Embryonic facial prominence (tissue), 1 donor: ENCODE data around the gene ACSL1.
A peak's percentile ranks its signal among the peaks of the same experiment; 100 is the strongest.
"Not testable (repeated sequence)": the region's sequence is repeated elsewhere in the genome, so short reads cannot be mapped to it uniquely, and the experiment has no call there.

Experiments
- DNase-seq: peaks from one replicate; pipeline ENCODE4 v3.0.0-alpha.2; 2016; ENCODE audit errors: extremely low spot score

The ACSL1 gene

DNA sequence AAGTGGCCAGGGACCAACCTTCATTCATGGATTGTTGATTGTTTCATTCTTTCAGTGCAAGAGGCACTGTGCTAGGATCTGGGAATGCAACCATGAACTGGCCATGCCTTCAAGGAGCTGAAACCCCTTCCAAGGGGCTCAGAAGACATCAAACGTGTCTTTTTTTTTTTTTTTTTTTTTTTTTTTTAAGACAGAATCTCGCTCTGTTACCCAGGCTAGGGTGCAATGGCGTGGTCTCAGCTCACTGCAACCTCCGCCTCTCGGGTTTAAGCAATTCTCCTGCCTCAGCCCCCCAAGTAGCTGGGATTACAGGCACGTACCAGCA is 13.3 kb upstream of the ACSL1 start:
- not testable (repeated sequence) for DNase-seq

DNA sequence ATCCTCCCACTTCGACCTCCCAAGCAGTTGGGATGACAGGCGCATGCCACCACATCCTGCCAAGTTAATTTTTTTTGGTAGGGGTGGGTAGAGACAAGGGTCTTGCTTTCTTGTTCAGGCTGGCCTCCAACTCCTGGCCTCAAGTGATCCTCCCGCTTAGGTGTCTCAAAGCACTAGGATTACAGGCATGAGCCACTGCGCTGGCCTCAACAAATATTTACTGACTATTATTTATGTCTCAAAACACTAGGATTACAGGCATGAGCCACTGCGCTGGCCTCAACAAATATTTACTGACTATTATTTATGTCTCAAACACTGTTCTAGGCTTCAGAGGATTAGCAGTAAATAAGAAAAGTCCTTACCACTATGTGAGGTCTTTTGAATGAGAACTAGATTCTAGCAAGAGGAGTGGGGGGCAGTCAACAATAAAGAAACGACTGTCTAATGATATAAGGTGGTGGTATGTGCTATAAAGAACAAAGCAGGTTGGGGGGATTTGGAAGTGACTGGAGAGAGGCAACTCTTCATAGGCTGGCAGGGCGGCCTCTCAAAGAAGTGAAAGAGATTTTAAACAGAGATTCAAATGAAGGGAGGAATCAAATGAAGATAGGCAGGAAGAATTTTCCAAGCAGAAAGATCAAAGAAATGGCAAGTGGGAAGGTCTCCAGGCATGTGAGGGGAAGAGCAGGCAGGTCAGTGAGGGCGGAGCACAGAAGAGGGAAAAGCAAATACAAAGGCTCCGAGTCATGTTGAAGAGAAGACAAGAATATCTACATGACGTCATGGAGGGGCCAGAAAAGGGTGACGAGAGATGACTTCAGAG is 12.7 kb upstream of the ACSL1 start:
- DNase-seq: no peak

DNA sequence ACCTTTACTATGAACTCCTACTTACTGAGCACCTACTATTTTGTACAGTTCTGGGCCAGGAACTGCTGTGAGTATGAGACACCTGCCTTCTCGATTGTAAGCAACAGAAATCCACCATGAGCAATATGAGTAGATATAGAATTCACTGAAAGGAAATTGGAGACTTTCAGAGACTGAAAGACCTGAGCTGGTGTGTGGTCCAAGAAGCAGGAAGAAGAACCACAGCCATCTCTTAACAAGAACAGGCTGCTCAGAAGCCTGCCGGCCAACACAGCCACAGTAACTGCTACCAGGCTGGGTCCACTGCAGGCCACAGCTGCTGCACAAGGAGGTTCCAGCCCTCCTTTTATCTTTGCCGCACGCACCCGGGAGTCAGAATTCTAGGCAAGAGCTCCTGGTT is 10.8 kb upstream of the ACSL1 start:
- DNase-seq: no peak

DNA sequence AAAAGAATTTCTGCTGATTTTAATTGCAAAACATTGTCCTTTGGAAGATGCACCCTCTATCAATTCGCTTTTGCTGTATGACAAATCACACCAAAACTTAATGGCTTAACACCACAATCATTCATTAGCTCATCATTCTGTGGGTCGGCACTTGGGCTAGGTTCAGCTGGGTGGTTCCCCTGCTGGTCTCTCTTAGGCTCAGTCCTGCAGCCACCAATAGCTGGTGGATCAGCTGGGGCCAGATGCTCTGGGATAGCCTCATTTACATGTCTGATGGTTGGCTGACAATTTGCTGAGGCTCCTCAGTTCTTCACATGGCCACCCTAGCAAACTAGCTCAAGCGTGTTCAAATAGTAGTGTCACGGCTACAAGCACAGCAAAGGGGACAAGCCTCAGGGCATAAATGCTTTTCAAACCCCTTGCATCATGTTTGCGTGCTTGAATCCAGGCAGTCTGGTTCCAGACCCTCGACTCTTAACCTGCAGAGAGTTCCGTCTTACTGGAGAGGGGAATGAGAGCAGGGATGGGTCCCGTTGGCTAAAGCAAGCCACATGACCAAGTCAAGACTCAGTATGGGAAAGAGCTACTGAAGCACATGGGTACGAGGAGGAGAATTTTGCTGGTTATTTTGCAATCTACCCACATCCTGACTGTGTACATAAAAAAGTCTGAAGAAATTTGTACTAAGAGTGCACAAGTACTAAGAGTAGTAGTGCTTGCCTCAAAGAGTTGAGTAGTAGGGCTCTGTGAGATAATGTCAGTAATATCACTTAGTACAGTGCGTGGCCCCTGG is 7.5 kb upstream of the ACSL1 start:
- no peak for DNase-seq

DNA sequence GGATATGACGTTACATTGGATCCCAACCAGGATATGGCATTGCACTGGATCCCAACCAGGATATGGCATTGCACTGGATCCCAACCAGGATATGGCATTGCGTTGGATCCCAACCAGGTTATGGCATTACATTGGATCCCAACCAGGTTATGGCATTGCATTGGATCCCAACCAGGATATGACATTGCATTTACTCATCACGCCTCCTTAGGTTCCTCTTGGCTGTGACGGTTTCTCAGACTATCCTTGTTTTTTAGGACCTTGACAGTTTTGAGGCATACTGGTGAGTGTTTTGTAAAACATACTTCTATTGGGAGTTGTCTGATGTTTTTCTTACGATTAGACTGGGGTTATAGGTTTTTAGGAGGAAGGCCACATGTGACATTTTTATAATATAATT is 5.4 kb upstream of the ACSL1 start:
- DNase-seq: no peak

DNA sequence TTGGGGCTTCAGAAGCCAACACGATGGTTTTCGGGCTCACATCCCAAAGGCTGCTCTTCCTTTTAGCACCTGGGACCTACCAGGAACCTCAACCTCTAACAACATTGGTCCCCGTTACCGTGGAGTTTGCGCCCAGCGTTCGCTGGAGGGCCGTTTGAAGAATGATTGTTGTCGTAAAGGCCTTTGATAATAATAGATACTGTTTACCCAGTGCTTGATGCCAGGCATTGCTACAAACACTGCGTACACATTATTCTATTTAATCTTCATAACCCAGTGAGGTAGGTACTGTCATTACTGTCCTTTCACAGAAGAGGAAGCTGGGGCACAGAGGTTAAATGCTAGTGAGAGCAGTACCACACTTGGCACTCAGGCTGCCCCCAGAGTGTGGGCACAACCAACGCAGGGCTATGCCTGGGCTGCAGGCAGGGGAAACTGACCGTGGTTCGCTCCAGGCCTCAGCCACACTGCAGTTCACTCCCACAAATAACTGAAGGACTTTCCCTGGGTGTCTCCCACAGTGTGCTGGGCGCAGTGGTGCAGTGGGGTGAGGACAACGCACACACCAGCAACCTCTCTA is 1.0 kb upstream of the ACSL1 start:
- no peak for DNase-seq

DNA sequence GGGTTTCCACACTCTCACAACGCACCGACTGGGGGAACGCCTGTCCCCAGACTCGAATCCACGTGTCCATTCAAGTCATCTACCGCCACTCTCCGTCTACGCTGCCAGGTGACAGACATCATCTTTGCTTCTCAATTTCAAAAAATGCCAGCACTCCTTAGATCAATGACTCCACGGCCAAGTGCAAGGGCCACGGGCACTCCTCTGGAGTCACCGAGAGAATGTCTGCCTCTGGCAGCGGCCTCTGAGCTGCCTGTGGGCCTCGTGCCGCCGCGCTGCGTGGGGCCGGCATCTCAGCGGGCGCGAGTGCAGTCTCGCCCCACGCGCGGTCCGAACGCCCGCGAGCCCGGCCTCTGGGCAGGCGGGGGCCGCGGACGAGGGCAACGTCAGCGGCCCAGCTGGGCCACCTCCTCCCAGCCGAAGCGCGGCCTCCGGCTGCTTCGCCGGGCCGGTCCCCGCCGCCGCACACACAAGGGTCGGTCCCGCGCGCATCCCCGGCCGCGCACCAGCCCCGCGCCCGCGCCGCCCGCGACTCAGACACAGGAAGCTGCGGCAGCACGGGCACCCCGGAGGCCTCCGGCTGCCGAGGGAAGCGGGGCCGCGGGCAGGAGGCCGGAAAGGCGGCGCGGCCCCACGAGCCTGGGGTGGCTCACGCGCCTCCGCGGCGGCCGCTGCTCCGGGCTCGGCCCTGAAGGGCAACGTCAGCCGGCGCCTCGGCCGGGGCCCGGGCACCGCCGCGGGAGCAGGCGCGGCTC is 450 bp downstream of the ACSL1 start:
- no peak for DNase-seq

DNA sequence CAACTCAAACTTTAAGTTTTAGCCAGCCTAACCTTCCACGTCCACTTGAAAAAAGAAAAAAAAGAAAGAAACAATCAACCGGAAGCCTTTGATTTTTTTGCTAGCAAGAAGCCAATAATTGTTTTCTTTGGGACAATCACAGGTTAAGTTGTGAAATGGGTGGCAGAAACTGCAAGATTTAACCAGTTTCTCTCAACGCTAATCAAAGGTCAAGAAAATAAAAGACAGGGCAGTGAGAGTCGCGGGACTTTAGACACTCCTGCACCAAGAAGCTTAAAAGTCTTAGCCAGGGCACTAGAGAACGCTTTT is 1.0 kb downstream of the ACSL1 start:
- DNase-seq: no peak

DNA sequence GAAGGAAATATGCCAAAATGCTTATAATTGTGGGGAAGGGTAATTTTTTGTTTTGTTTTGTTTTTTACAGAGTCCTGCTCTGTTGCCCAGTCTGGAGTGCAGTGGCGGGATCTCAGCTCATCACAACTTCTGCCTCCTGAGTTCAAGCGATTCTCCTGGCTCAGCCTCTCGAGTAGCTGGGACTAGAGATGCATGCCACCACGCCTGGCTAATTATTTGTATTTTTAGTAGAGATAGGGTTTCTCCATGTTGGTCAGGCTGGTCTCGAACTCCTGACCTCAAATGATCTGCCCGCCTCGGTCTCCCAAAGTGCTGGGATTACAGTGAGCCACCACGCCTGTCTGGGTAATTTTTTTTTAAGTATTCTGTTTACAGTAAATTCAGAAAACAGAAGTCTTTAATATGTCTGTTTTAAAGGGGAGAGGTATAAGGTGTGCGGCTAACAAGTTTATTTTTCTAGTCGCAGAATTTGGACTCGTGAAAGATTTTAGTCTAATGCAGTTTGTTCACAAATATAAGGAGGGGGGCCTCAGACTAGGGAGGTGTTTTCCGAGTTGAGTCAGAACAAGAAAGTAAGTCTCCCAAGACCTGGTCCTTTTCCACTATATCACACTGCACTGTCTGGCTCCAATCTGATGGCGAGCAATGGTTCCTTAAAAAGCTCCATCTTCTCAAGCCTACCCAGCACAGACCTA is 1.5 kb downstream of the ACSL1 start:
- DNase-seq: no peak

DNA sequence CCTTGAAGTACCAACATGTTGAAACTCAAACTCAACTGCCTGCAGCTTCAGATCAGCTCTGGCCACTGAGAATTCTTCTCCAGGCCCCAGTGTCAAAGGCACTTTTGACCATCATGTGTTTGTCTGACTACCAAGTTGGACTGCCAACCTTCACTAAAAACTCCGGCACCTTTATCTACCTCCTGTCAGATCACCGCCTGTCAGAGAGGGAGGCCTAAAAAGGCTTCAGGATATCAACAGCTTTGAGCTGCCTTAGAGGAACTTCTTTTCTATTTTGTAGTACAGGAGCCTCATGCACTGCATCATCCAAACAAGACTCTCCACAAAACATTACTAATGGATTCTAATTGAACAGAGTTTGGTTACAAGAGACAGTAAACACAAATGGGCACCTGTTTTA is 2.8 kb downstream of the ACSL1 start:
- DNase-seq: no peak

DNA sequence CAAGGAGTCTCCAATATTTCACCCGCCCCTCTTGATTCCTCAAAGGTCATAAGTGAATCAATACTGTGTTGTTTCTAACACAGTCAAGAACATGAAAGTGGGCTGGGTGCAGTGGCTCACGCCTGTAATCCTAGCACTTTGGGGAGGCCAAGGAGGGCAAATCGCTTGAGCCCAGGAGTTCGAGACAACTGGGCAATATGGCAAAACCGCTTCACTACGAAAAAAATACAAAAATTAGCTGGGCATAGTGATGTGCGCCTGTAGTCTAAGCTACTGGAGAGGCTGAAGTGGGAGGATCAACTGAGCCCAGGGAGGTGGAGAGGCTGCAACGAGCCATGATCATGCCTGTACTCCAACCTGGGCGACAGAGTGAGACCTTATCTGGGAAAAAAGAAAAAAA is 3.4 kb downstream of the ACSL1 start:
- no peak for DNase-seq

DNA sequence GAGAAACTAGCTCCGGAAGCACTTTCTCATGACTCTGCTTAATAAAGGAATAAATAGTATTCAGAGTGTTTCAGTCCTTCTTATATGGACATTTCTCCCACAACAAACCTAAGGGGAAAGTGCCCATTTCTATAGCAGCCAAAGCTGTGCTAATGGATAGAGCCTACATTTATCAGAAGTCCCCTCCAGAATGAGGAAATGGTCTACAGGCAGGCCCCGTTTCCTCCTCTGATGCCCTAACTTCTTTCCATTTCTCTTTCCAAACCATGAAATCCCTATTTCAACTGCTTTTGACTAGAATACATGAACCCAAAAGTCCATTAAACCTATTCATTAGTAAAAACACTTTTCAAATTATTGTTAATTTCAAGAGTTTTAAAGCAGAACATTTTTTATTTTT is 4.5 kb downstream of the ACSL1 start:
- no peak for DNase-seq

DNA sequence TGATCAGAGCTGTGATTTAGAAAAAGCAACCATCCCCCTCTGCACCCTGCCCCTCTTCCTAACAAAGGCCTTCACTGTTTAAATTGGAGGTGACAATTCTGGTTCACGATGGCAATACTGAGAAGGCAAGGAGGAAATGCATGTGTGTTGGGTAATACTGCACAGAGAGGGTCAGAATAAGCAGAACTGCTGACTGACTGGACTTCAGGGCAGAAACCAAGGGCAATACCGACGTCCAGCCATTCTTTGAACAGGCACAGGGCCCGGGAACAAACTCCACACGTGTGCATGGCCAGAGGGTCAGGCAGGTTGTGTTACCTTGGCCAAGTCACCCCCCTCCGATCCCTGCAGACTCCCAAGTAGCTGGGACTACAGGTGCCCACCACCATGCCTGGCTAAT is 6.0 kb downstream of the ACSL1 start:
- no peak for DNase-seq

DNA sequence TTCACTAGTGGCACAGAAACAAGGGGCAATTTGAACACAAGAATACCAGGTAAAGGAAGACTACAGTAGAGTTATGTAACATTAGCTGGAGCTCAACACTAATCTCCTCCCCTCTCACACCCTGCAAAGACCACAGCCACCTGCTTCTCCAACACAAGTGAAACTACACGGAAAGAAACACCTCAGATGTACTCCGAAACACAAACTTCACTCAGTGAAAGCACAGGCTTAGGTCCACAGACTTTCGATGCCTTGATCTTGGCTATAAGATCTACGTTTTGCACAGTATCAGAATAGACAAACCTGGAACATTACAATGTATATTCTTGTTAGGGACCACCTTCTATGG is 7.6 kb downstream of the ACSL1 start:
- DNase-seq: no peak

DNA sequence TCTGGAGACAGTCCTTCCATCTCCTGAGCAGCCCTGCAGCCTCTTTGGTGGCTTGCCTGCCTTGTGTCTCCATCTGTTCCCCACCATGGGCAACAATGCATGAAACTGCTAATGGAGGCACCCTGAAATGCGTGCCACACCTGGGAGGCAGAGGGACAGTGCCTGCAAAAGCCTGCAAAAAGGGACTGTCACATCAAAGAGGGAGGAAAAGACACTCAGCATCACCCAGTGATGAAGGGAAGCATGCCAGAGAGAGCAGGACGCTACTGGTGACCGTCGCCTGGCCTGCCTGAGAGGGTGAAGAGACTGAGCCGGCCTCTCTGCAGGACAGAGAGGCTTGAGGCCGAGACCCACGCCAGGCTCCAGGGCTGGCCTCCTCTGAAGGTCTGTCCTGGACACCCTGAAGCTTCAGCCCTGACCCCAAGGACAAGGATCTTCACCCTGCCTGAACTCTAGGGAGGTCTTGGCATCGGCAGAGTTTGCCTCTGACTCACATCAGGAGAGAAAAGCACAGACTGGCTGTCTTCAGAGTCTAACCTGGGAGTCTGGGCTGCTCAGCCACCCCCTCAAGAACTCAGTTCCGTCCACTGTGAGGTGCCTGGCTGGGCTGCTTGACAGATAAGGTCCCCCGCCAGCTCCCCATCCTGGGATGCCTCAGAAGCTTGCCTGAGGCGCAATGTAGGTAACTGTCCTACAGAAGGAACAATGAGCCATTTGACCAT is 8.1 kb downstream of the ACSL1 start:
- no peak for DNase-seq

DNA sequence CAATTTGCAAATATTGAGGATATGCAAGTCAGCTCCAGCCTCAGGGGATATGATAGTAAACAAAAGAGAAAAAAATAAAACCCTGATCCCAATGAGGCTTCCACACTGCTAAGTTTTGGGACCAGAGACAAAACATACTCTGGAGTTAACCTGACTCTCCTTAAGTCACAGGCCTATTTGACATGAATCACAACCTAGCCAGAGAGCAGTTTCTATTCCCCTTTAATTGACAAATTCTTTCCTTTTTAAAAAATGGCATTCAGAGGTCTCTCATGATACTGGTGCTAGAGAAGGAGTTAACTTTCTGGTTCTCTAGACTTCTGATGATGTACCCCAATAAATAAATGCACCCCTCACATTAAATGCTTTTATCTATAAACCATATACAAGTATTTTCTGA is 8.8 kb downstream of the ACSL1 start:
- no peak for DNase-seq

DNA sequence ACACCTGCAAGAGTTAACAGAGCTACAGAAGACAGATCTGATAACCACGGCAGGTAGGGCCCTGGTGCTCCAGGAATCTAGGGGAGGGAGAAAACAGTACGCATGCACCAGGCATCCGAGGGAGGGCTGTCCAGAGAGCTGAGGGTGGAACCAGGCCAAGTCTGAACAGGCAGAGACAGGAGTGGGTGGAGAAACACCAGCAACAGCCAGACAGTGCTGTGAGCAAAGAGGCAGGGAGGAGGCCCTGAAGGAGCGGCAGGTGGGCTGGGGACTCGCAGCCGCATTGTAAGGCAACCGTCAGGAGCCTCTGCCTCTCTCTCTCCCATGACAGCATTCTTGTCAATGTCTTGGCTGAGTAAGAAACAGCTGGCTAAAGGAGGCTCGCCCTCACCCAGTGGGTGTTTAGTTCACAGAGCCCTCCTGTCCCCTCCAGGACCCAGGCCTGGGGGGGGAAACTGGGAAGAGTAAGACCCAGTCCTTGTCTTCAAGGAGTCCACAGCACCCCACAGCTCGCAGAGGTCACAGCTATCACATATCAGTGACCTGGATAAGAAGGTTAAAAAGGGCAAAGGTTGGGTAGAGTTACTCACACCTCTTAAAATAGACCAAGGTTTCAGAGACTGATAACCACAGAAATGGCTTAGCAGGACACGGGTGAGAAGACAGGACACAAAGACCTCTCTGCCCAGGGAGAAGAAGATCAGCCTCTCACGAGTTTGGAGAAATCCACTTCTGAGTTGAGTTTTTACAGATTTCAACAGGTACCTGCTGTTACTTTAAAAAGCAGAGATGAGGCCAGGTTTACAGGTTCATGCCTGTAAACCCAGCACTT is 10.5 kb downstream of the ACSL1 start:
- DNase-seq: peak; percentile 57

DNA sequence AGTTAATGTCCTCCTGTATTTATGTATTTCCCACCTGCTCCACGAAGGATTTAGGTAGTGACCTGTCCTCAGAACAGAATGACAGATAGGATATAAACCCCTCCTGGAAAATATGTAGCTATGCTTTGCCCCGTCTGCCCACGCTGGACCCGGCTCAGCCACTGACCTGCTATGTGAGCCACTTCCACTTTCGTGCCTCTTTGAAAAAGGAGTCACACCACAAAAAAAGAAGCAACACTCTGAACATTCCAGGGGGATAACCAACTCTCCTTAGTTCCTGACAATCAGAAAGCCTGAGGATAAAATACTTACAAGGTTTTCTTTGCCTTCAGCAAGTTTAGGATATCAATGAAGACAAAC is 11.1 kb downstream of the ACSL1 start:
- DNase-seq: no peak

DNA sequence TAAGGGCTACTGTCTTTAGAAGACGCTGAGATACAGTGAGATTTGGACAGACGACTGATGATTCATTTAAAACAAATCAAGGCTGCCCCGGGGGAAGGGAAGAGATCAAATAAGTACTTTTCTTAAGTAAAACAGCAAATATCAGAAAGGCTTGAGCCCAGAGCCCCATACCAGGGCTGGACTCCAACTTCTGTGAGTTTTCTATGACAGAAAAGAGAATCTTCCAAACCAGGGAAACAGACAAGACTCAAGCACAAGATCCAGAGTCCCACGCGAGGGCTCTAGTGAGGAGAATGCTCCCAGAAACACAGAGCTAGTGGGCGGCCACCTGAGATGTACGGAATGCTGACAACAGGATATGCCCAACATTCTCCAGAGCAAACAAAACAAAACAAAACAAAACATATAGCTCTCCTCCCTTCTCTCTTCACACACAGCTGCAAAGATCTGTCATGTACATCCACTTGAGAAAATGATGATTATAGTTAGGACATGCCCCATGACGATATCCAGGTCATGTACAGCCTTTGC is 13.1 kb downstream of the ACSL1 start:
- no peak for DNase-seq

DNA sequence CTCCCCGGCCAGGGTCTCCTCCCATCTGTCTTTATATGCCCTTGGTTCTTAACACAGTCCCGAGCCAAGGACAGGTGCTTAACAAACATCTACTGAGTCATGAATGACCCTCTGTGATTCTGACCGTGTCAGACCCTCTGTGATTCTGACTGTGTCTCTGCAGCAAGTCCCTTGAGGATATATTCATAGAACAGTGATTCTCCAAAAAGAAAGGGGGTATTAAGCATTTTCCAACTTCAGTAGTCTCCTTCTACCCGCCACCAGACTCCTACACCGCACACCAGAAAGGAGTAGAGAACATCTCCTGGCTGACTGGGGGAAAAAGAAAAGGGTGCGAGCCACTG is 13.6 kb downstream of the ACSL1 start:
- no peak for DNase-seq
